Activated CD8-positive, alpha-beta memory T cell treated with anti-CD3 and anti-CD28 coated beads for 36 hours (primary cell): ENCODE results near the gene SVIL. TPM values are rescaled to one million over a fixed set of nuclear protein-coding genes. Genes with fewer than 3 reads are reported as not detected.

Experiments
- CTCF ChIA-PET: fragments of 350-600 bp; sonication (Branson Sonifier 250); formaldehyde crosslinking; loops from one replicate; lab custom pipeline; 2021; ENCODE audit warnings: antibody characterized with exemption; lab: Charles Lee
- POLR2A ChIA-PET: fragments of 350-600 bp; sonication (Branson Sonifier 250); formaldehyde crosslinking; loops from one replicate; lab custom pipeline; 2021; ENCODE audit warnings: antibody characterized with exemption; lab: Charles Lee
- total RNA-seq, 2 experiments: library from RNA; stranded (reverse); gene quantifications; one replicate each; pipeline ENCODE4 v1.2.3, GENCODE V29; 2021

The SVIL gene
- total RNA-seq, 2 experiments from 2014 or later = 4.6 to 6.1 TPM

- POLR2A ChIA-PET = no interaction called here
Measured at GRCh38 chr10:29430101-29430500, 204.7 kb downstream of the SVIL start.

GRCh38 chr10:29428486-29428885 is 206.3 kb downstream of the SVIL start:
- ChIA-PET POLR2A (no interaction called here), CTCF (interaction anchor here (1.0 kb wide), 1 partner anchor 162 kb away, joined by 3 read pairs; no protein-coding TSS in a partner anchor)

More at GRCh38 chr10:29430101-29430500, 204.7 kb downstream of the SVIL start:
- CTCF ChIA-PET = no interaction called here

DNA sequence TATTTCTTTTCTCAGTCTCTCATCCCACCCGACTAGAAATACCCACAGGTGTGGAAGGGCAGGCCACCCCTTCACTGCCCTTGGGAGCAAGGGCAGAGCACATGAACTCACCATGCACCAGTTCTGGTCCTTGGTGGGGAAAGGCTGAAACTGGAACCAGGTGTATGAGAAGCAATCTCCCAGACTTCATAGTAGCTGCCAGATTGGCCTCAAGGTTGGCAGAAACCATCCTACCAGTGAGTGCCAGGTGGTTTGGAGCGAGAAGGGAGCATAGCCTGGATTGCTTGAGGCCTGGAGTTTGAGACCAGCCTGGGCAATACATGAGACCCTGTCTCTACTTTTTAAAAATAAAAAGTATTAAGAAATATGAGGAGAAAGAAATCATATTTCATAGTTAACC is 207.1 kb downstream of the SVIL start:
- CTCF ChIA-PET = no interaction called here
- POLR2A ChIA-PET = no interaction called here

DNA sequence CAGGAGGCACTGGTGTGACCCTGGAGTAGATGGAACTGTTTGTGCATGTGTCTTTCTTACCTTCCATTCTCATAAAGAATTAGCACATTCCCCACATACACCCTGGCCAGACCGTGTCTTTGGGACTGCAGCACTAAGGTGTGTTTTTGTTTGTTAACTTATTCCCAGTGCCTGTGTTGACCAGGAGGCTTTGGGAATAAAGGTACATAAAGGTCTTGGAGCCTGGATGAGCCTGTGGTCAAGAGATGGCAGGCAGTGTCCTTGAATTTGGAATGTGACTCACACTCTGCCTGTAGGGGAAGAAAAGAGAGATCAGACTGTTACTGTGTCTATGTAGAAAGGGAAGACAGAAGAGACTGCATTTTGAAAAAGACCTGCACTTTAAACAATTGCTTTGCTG is 208.4 kb downstream of the SVIL start:
- CTCF ChIA-PET = no interaction called here
- POLR2A ChIA-PET = no interaction called here

GRCh38 chr10:29424017-29424416 is 210.8 kb downstream of the SVIL start:
- CTCF ChIA-PET = no interaction called here
- POLR2A ChIA-PET = no interaction called here

- CTCF ChIA-PET = interaction anchor here (1.6 kb wide), 1 partner anchor 24 kb away, joined by 3 read pairs; no protein-coding TSS in a partner anchor
- POLR2A ChIA-PET = no interaction called here
Measured at GRCh38 chr10:29420744-29421143, 214.0 kb downstream of the SVIL start.

GRCh38 chr10:29417324-29417723 is 217.4 kb downstream of the SVIL start:
- POLR2A ChIA-PET = no interaction called here

GRCh38 chr10:29415876-29416275 is 218.9 kb downstream of the SVIL start:
- CTCF ChIA-PET = no interaction called here
- POLR2A ChIA-PET = no interaction called here

More at GRCh38 chr10:29417324-29417723, 217.4 kb downstream of the SVIL start:
- CTCF ChIA-PET = no interaction called here

DNA sequence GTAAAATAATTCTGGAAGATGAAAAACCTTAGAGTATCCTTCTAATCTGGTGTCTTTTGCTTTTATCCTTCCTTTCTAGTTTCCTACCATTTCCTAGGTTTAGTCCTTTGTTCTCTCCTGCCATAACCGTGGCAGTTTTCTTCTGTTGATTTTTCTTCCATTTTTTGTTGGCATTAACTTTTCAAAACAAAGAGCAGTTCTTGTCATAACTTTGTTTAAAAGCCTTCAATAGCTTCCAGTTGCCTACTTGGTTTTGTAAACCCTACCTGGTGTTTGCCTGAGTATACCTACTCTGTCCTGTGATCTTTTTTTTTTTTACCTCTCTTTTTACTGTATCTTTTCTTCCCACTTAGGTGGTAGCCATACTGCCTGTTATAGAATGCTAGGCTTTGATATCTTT is 220.3 kb downstream of the SVIL start:
- POLR2A ChIA-PET = no interaction called here
- CTCF ChIA-PET = no interaction called here

DNA sequence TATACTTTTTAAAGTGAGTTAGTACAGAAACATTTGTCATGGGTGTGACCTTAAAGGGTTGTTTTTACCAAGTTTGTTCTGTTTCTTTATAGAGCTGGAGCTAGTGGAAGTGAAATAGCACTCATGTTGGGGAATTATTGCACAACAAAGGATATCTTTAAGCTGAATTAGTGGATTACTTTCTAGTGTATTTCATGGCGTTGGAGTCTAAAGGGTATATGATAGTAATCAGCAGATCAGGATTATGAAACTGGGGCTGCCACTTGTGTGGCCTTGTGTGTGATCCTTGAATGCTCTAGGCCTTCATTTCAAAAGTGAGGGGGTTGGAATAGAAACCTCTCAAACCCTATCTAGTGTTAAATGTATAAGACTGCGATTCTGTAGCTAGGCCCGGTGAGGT is 222.3 kb downstream of the SVIL start:
- POLR2A ChIA-PET = no interaction called here
- CTCF ChIA-PET = interaction anchor here (0.6 kb wide), 1 partner anchor 704 kb away, joined by 5 read pairs; no protein-coding TSS in a partner anchor

GRCh38 chr10:29411666-29412315 is 223.0 kb downstream of the SVIL start:
- CTCF ChIA-PET = interaction anchor here (0.6 kb wide), 1 partner anchor 34 kb away, joined by 3 read pairs; no protein-coding TSS in a partner anchor
- POLR2A ChIA-PET = no interaction called here

DNA sequence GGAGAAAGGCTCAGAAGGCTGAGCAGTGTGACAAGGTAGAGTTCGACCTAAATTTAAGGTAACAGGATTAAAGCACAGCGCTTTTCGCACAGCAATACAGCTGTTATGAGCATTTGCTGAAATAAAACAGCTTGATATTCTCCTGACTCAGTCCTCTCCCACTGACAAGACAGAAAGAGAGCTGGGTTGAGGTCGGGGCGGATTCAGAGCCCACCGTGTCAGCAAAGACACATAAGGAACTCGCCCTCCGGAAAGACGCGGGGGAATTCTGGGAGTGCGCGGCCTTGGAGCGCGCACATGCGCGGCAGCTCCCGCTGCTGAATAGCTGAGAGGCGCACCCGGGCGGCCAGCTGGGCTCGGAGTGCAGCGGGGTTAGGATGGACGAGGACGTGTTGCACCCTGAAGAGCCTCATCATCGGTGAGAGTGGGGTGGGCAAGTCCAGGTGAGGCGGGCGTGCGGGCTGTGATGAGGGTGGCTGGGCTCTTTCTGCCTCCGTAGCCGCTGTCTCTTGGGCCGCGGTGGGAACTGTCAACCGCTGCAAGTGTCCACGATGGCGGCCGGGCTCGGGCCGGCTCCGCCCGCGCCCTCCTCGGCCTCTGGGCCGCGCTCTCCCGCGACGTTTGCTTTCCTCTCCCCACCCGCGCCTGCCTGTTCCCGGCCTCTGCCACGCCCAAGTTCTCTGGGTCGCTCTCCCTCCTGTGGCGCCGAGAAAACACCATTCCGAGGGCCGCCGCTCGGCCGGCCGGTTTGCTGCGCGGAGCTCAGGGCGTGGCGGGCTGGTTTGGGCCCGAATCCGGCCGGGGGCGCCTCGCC is 225.3 kb downstream of the SVIL start:
- POLR2A ChIA-PET = no interaction called here
- CTCF ChIA-PET = interaction anchor here (1.0 to 3.6 kb wide), 2 partner anchors 17 to 87 kb away, joined by 4 to 19 read pairs; no protein-coding TSS in a partner anchor

DNA sequence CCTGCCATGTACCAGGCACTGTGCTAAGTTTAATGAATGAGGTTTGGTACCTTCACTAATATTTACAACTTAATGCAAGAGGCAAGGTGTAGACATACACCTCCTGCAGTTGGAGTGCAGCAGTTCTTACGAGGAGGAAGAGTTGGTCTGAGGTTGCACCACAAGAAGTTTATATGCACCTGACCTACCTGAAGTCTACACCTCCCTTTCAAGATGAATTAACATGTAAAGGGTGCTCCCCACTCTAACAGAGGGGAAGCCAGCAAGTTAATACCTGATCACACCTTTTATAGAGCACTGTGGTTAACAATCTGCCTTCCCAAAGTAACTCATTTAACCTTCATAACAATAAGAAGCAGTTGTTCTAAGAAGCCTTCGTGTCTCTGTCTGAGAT is 225.9 kb downstream of the SVIL start:
- ChIA-PET POLR2A (no interaction called here), CTCF (interaction anchor here (1.5 to 3.6 kb wide), 2 partner anchors 16 to 40 kb away, joined by 8 to 19 read pairs; no protein-coding TSS in a partner anchor)
